HFFc6 (cell line): ENCODE data around the gene SCARB2. TPM values are rescaled to one million over a fixed set of nuclear protein-coding genes. Genes with fewer than 3 reads are reported as not detected.

ENCODE experiments used
- DNase-seq: peaks from one replicate; pipeline ENCODE4 v3.0.0-alpha.2; 2018
- H3K27ac Mint-ChIP-seq: 2 replicates; pipeline ENCODE4 v1.8.0; 2020; ENCODE audit warnings: mild to moderate bottlenecking, mixed read lengths
- H3K27me3 Mint-ChIP-seq: 2 replicates; pipeline ENCODE4 v1.8.0; 2021; ENCODE audit warnings: mild to moderate bottlenecking, moderate library complexity, mixed read lengths; ENCODE audit not compliant: insufficient read depth
- H3K36me3 Mint-ChIP-seq: 2 replicates; pipeline ENCODE4 v1.8.0; 2021; ENCODE audit warnings: low read depth, mixed read lengths
- H3K4me1 Mint-ChIP-seq: 2 replicates; pipeline ENCODE4 v1.8.0; 2020; ENCODE audit warnings: low read depth, mixed read lengths
- H3K4me3 Mint-ChIP-seq: 2 replicates; pipeline ENCODE4 v1.8.0; 2020; ENCODE audit warnings: mild to moderate bottlenecking, moderate library complexity, mixed read lengths
- H3K9me3 Mint-ChIP-seq: 2 replicates; pipeline ENCODE4 v1.8.0; 2020; ENCODE audit warnings: mild to moderate bottlenecking, mixed read lengths
- total RNA-seq, 6 experiments: library from RNA; stranded (reverse); fragmentation: NEBNext Ultra II Directional; extraction: Animal tissue kit (Norgen Biotek cat#: 25700); gene quantifications; 2 replicates in 1 of 6; 3 replicates in 5 of 6; pipeline ENCODE4 v1.2.3, GENCODE V29; 2021
- TF ChIP-seq, protein P1 (sequence below): fragments of 200-600 bp; sonication (generic); IDR thresholded peaks from 2 replicates; pipeline ENCODE4 v1.5.0; 2021; ENCODE audit warnings: antibody characterized with exemption, mild to moderate bottlenecking

SCARB2 gene
- total RNA-seq, 6 experiments from 2014 or later = 126 to 145 (median 138) TPM

DNA sequence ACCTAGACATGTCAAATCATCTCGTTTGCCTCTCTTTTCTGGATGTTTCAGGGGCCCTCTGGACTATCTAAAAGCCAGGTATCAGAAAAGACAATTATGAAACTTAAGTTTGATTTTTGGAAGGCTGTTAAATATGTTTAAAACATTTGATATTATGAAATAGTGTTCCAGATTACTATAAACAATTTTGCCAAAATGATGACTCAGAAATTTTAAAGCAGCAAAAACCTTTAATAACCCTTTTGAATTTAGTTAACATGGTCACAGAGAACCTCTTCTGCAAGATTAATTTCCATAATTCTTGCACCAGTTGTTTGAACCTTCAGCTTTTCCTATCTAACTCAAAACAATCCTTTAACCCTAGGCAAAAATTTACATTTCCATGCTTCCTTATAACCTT lies 19.1 kb upstream of the SCARB2 start:
- TF ChIP-seq, protein P1, sequence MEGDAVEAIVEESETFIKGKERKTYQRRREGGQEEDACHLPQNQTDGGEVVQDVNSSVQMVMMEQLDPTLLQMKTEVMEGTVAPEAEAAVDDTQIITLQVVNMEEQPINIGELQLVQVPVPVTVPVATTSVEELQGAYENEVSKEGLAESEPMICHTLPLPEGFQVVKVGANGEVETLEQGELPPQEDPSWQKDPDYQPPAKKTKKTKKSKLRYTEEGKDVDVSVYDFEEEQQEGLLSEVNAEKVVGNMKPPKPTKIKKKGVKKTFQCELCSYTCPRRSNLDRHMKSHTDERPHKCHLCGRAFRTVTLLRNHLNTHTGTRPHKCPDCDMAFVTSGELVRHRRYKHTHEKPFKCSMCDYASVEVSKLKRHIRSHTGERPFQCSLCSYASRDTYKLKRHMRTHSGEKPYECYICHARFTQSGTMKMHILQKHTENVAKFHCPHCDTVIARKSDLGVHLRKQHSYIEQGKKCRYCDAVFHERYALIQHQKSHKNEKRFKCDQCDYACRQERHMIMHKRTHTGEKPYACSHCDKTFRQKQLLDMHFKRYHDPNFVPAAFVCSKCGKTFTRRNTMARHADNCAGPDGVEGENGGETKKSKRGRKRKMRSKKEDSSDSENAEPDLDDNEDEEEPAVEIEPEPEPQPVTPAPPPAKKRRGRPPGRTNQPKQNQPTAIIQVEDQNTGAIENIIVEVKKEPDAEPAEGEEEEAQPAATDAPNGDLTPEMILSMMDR = no peak
- no peak overlapping the region for H3K4me3 Mint-ChIP-seq
- no peak for DNase-seq
- peaks cover 9% of the 10 kb centered on the region; the same call in 1 of the 2 replicates for H3K36me3 Mint-ChIP-seq
- no peaks in the 10 kb centered on the region for H3K4me1 Mint-ChIP-seq
- H3K9me3 Mint-ChIP-seq = peaks cover 18% of the 10 kb centered on the region; the same call in 1 of the 2 replicates
- H3K27ac Mint-ChIP-seq = no peak overlapping the region
- peaks cover 14% of the 10 kb centered on the region for H3K27me3 Mint-ChIP-seq

DNA sequence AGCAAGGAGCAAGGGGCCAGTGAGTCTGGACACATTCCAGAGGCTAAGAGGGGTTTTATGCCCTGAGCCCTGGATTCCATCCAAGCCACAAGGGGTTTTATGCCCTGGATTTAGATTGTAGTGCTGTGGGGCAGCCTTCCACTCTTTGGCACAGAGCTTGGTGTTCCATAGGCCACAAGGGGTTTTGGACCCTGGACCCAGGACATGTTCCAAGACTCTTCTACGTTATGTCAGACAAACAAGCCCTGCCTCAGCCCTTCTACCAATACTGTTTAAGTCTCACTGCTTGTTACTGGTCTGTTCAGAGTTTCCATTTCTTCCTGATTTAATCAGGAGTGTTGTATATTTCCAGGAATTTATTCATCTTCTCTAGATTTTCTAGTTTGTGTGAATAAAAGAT lies 12.8 kb upstream of the SCARB2 start:
- H3K4me1 Mint-ChIP-seq = no peaks in the 10 kb centered on the region
- peaks cover 9% of the 10 kb centered on the region; the same call in 1 of the 2 replicates for H3K36me3 Mint-ChIP-seq
- H3K4me3 Mint-ChIP-seq = no peak overlapping the region
- DNase-seq = no peak
- H3K9me3 Mint-ChIP-seq = peaks cover 18% of the 10 kb centered on the region; the same call in 1 of the 2 replicates
- TF ChIP-seq, protein P1 = no peak
- peaks cover 15% of the 10 kb centered on the region for H3K27me3 Mint-ChIP-seq
- no peak overlapping the region for H3K27ac Mint-ChIP-seq

DNA sequence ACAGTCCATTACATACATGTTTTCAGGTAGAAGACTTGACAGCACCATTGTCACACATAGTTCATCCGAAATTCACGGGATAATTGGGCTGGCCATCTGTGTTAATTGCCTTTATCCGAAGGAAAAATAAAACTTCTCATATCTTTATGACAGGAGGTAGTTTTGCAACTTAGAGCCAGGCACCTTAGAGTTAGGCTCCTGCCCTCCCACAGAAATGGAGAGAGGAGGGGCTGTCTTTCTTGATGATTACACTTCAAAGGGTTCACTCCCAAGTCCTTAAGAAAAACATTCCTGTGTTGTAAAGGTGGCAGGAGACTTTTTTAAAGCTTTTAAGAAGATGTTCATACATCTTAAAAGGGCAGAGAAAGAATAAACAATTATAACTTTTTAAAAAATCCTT lies 10.5 kb upstream of the SCARB2 start:
- Mint-ChIP-seq H3K4me1 (peaks cover 6% of the 10 kb centered on the region), H3K36me3 (peaks cover 7% of the 10 kb centered on the region; the same call in 1 of the 2 replicates), H3K4me3 (no peak overlapping the region), H3K9me3 (peaks cover 13% of the 10 kb centered on the region; the same call in 1 of the 2 replicates), H3K27ac (no peak overlapping the region), H3K27me3 (peaks cover 12% of the 10 kb centered on the region)
- no peak for DNase-seq
- TF ChIP-seq, protein P1 = no peak

DNA sequence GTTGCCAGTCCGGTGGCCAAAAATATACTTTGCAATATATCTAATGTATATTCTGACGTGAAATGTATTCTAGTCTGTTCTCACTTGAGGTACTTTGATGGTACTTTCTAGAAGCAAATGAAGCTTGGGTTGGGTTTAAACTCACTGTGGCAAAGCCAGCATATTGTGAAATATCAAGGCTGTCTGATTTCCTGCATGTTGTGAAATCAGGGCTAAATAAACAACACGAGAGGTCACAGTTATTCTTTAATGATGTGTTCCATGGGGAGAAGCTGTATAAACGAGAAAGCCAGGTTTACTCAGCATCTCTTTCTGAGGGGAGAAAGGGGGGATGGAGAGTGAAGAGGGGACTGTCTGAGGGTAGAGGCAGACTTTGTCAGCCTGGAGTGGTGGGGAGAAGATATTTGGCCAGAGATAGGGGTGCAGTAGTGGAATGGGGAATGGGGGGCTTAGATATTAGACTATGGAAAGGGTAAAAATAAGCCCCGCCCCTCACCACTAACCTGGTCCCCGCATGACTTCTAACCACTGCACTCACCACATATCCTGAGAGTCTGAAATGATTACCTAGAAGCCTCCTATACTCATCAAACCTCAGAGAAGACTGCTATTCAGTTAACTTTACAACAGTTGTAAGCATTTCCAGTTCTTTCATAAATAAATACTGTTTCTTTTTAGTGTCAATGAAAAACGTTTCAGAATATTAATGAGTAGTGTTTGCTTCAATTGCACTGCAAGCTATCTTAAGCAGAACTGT lies 5.9 kb upstream of the SCARB2 start:
- Mint-ChIP-seq H3K27ac (no peak overlapping the region), H3K4me1 (peaks cover 23% of the 10 kb centered on the region), H3K27me3 (peaks cover 6% of the 10 kb centered on the region), H3K4me3 (no peak overlapping the region), H3K36me3 (no peaks in the 10 kb centered on the region), H3K9me3 (no peaks in the 10 kb centered on the region)
- peak; percentile 47 for DNase-seq
- TF ChIP-seq, protein P1 = no peak

DNA sequence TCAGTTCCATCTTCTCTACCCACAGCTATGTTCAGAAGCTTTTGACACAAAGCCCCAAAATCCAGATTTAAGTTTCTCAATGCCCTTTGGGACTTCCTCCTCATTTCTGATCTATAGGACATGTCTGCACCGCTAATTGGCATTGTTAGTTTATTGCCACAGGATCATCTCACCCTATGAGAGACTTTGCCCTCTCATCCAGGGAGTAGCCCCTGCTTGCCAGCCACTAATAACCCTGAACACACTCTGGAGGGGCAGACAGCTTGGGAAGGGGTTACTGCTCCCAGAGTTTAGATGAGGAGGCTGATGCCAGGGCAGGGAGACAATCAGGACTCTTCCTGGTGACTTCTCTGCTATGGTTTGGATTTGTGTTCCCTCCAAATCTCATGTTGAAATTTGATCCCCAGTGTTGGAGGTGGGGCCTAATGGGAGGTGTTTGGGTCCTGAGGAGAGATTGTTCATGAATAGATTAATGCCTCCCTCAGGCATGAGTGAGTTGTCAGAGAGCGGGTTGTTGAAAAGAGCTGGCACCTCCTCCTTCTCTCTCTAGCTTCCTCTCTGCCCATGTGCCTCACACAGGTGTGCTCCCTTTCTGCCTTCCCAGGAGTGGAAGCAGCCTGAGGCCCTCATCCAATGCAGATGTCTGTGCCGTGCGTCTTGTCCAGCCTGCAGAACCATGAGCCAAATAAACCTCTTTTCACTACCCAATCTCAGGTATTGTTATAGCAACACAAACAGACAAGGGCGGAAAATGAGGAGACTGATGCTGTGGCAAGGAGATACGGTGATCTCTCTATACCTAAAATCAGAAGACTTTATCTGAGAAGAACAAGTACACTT lies 3.6 kb upstream of the SCARB2 start:
- peaks cover 3% of the 10 kb centered on the region; the same call in 1 of the 2 replicates for H3K27me3 Mint-ChIP-seq
- no peaks in the 10 kb centered on the region for H3K36me3 Mint-ChIP-seq
- H3K27ac Mint-ChIP-seq = no peak overlapping the region

More for the DNA sequence above, 3.6 kb upstream of the SCARB2 start:
- DNase-seq = no peak
- Mint-ChIP-seq H3K9me3 (no peaks in the 10 kb centered on the region), H3K4me3 (no peak overlapping the region), H3K4me1 (peaks cover 35% of the 10 kb centered on the region)
- TF ChIP-seq, protein P1 = no peak
